ENCODE data around the gene EML5. TPM values are rescaled to one million over a fixed set of nuclear protein-coding genes. Genes with fewer than 3 reads are reported as not detected.

EML5 gene
- total and polyA plus RNA-seq, 2 experiments from 2014 or later = 0.18 to 1.6 TPM

GRCh38 chr14:88639221-88639620, 153.5 kb downstream of the EML5 start:
- no peaks in the 10 kb centered on the region for H3K27me3 ChIP-seq (ENCODE audit: insufficient read depth)
- Mint-ChIP-seq H3K4me3 (no peak overlapping the region), H3K36me3 (ENCODE audit: low read depth) (no peaks in the 10 kb centered on the region), H3K4me1 (no peaks in the 10 kb centered on the region), H3K27ac (no peak overlapping the region), H3K9me3 (peaks cover 4% of the 10 kb centered on the region; the same call in 1 of the 3 replicates), H3K27me3 (ENCODE audit: insufficient read depth, low read depth, poor library complexity) (peaks cover 1% of the 10 kb centered on the region)
- no peak overlapping the region for H3K4me2 ChIP-seq
- no peak overlapping the region for H2AFZ ChIP-seq
- no peaks in the 10 kb centered on the region for H3F3A ChIP-seq (replicated peaks; ENCODE audit: low read depth)
- no peaks in the 10 kb centered on the region for H4K20me1 ChIP-seq (replicated peaks; ENCODE audit: insufficient read depth)
- no peaks in the 10 kb centered on the region for H3K4me1 ChIP-seq (ENCODE audit: insufficient read depth)
- no peak for TF ChIP-seq ETS1 (IDR thresholded peaks at IDR 0.05)
- no peak for TF ChIP-seq ZNF114 (CRISPR knock-in tag; IDR thresholded peaks at IDR 0.05)
- H3K4me3 ChIP-seq = no peak overlapping the region
- no peaks in the 10 kb centered on the region for H3K36me3 ChIP-seq (ENCODE audit: insufficient read depth)
- H3K27ac ChIP-seq (ENCODE audit: low read depth) = no peak overlapping the region
- no peaks in the 10 kb centered on the region for H3K9me2 ChIP-seq (ENCODE audit: insufficient read depth)
- ATAC-seq = no peak
- DNase-seq (ENCODE audit: low spot score) = no peak
- H3K79me2 ChIP-seq (replicated peaks; ENCODE audit: insufficient read depth) = no peaks in the 10 kb centered on the region

GRCh38 chr14:88632512-88632911, 160.2 kb downstream of the EML5 start:
- no peak overlapping the region for H3K4me2 ChIP-seq
- no peaks in the 10 kb centered on the region for H4K20me1 ChIP-seq (replicated peaks; ENCODE audit: insufficient read depth)
- no peaks in the 10 kb centered on the region for H3K4me1 ChIP-seq (ENCODE audit: insufficient read depth)
- no peaks in the 10 kb centered on the region for H3K36me3 ChIP-seq (ENCODE audit: insufficient read depth)
- Mint-ChIP-seq H3K4me1 (no peaks in the 10 kb centered on the region; the same call in 2 of the 3 replicates), H3K9me3 (no peaks in the 10 kb centered on the region), H3K36me3 (ENCODE audit: low read depth) (no peaks in the 10 kb centered on the region), H3K4me3 (no peak overlapping the region), H3K27me3 (ENCODE audit: insufficient read depth, low read depth, poor library complexity) (peaks cover 1% of the 10 kb centered on the region), H3K27ac (no peak overlapping the region)
- no peak for TF ChIP-seq REST (IDR thresholded peaks at IDR 0.05; ENCODE audit: unreplicated experiment)
- no peak for TF ChIP-seq STAT1 (IDR thresholded peaks at IDR 0.05; ENCODE audit: unreplicated experiment)
- TF ChIP-seq CTCF (conservative IDR thresholded peaks at IDR 0.05; ENCODE audit: low read depth in 2 of 2) = peak; percentile 13 to 31; a peak in 2 of 4 replicates
- no peak for TF ChIP-seq ETS1 (IDR thresholded peaks at IDR 0.05)
- no peak for TF ChIP-seq JUNB (IDR thresholded peaks at IDR 0.05; ENCODE audit: unreplicated experiment)
- no peak overlapping the region for H3K4me3 ChIP-seq
- DNase-seq (ENCODE audit: low spot score) (no peak), ATAC-seq (no peak)
- no peaks in the 10 kb centered on the region for H3K27me3 ChIP-seq (ENCODE audit: insufficient read depth)
- H3K27ac ChIP-seq (ENCODE audit: low read depth) = no peak overlapping the region
- no peaks in the 10 kb centered on the region for H3F3A ChIP-seq (replicated peaks; ENCODE audit: low read depth)
- H2AFZ ChIP-seq = no peak overlapping the region
- H3K9me2 ChIP-seq (ENCODE audit: insufficient read depth) = no peaks in the 10 kb centered on the region
- H3K79me2 ChIP-seq (replicated peaks; ENCODE audit: insufficient read depth) = no peaks in the 10 kb centered on the region

Measured in GM23338 (cell line).